Measurements from ENCODE around the gene KNG1. TPM values are rescaled to one million over a fixed set of nuclear protein-coding genes. Genes with fewer than 3 reads are reported as not detected.
A peak's percentile ranks its signal among the peaks of the same experiment; 100 is the strongest.

KNG1 gene
- total RNA-seq, 3 donors from 2014 or later: 0.48 TPM; not detected in 2

DNA sequence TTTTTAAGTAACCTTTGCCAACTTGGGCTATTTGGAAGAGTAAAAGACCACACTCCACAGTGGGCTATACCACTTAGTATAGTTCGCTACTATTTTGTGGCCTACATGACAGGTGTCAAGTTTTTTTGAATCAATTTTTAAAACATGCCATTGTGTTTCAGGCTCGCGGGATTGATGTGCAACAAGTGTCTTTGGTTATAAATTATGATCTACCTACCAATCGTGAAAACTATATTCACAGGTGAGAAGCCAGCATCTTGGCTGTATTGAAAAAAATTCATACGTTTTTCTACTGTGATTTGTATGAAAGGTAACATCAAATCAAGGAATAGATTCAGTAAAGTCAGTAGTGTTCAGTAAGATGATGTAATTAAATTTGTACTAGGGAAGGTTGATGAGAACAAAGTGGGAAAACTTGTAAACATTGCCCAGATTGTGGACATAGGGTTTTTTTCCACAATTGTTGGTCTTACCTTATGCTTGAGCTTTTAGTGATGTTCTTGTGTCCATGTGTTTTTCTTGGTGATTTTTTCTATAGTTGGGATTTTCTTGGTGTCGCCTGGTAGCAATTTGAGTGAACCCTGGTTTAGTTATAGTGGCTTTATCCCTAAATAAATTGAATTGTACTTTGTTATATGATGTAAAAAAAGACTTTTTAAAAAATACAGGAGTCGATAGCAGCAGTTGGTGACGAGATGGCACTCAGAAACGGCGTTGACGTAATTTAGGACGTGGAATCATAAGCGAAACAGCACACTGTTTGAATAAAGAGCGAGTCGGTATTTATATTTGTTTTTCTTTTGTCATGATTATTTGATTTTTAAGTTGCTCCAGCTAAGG, 70.7 kb downstream of the KNG1 start:
- peaks cover 7 to 12% of the 10 kb centered on the region in 2 donors for H3K4me1 ChIP-seq
- no peak for DNase-seq (ENCODE audit: low spot score in 2 of 2)
- peak overlapping the region in 1 of 3 donors; percentile 94 for H3K4me3 ChIP-seq
- TF ChIP-seq CTCF (IDR thresholded peaks at IDR 0.05) (no peak), POLR2AphosphoS5 (IDR thresholded peaks at IDR 0.05) (no peak), POLR2A (IDR thresholded peaks at IDR 0.05) (no peak)
- no peak overlapping the region for H3K27ac ChIP-seq
- intact Hi-C loops (cut with DNase I; ENCODE audit: low total_unique reads): no loop called here
- H3K27me3 ChIP-seq: no peaks in the 10 kb centered on the region
- H3K36me3 ChIP-seq: peaks cover 15% of the 10 kb centered on the region
- no peaks in the 10 kb centered on the region for H3K9me3 ChIP-seq

GRCh38 chr3:186788482-186789370, 71.6 kb downstream of the KNG1 start:
- no peak for DNase-seq (ENCODE audit: low spot score in 2 of 2)
- Histone ChIP-seq H3K27ac (no peak overlapping the region), H3K9me3 (no peaks in the 10 kb centered on the region), H3K4me1 (peaks cover 7 to 12% of the 10 kb centered on the region in 2 donors), H3K4me3 (no peak overlapping the region), H3K27me3 (no peaks in the 10 kb centered on the region), H3K36me3 (peaks cover 15% of the 10 kb centered on the region)
- intact Hi-C loops (cut with DNase I; ENCODE audit: low total_unique reads): no loop called here
- TF ChIP-seq POLR2A (IDR thresholded peaks at IDR 0.05): no peak
- no peak for TF ChIP-seq POLR2AphosphoS5 (IDR thresholded peaks at IDR 0.05)
- TF ChIP-seq CTCF (IDR thresholded peaks at IDR 0.05): no peak

DNA sequence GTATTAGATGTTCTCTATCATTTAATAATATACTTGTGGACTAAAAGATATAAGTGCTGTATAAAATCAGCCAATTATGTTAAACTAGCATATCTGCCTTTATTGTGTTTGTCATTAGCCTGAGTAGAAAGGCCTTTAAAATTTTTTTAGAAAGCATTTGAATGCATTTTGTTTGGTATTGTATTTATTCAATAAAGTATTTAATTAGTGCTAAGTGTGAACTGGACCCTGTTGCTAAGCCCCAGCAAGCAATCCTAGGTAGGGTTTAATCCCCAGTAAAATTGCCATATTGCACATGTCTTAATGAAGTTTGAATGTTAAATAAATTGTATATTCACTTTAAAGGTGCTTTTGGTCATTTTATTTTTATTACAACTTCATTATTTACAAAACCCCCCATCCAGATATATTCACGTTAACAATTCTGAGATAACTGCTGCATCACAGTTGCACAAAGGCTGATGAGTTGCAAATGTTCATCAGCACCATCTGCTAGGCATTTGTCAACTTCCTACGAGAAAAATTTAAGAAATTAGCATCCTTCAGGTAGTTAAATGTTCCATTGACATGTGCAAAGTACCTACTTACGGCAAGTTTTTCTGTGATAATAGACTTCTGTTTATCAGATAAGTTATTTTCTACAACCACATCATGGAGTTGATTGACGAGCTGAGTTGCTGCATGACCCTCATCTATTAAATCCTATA, 72.5 kb downstream of the KNG1 start:
- H3K36me3 ChIP-seq: peaks cover 15% of the 10 kb centered on the region
- TF ChIP-seq CTCF (IDR thresholded peaks at IDR 0.05): no peak
- no peak for TF ChIP-seq POLR2AphosphoS5 (IDR thresholded peaks at IDR 0.05)
- TF ChIP-seq POLR2A (IDR thresholded peaks at IDR 0.05): no peak
- no peak overlapping the region for H3K4me3 ChIP-seq
- H3K27me3 ChIP-seq: no peaks in the 10 kb centered on the region
- DNase-seq (ENCODE audit: low spot score in 2 of 2): no peak
- no peak overlapping the region for H3K27ac ChIP-seq
- peaks cover 7 to 12% of the 10 kb centered on the region in 2 donors for H3K4me1 ChIP-seq
- no peaks in the 10 kb centered on the region for H3K9me3 ChIP-seq
- intact Hi-C loops (cut with DNase I; ENCODE audit: low total_unique reads): no loop called here

- peaks cover 15% of the 10 kb centered on the region for H3K36me3 ChIP-seq
- H3K9me3 ChIP-seq: no peaks in the 10 kb centered on the region
- intact Hi-C loops (cut with DNase I; ENCODE audit: low total_unique reads): no loop called here
- H3K27ac ChIP-seq: no peak overlapping the region
- peaks cover 4 to 10% of the 10 kb centered on the region in 2 donors for H3K4me1 ChIP-seq
- no peak for DNase-seq (ENCODE audit: low spot score in 2 of 2)
- no peak overlapping the region for H3K4me3 ChIP-seq
- H3K27me3 ChIP-seq: no peaks in the 10 kb centered on the region
- no peak for TF ChIP-seq POLR2AphosphoS5 (IDR thresholded peaks at IDR 0.05)
- no peak for TF ChIP-seq CTCF (IDR thresholded peaks at IDR 0.05)
- no peak for TF ChIP-seq POLR2A (IDR thresholded peaks at IDR 0.05)
These were observed 73.3 kb downstream of the KNG1 start for GRCh38 chr3:186790261-186790981.

Other genes starting within 250 kb of the KNG1 start
- gene CRYGS, start 173.0 kb upstream of the KNG1 start, total RNA-seq: 1 to 10 TPM; 3.8 to 5.9 (median 4.2) TPM
- gene TBCCD1, start 150.0 kb upstream of the KNG1 start, total RNA-seq: 10 to 100 TPM; 15.0 to 19.6 (median 17.4) TPM
- gene DNAJB11, start 146.6 kb upstream of the KNG1 start, total RNA-seq: 10 to 100 TPM; 40.0 to 41.6 (median 41.6) TPM
- not detected for gene AHSG, start 104.3 kb upstream of the KNG1 start, total RNA-seq
- not detected for gene FETUB, start 77.0 kb upstream of the KNG1 start, total RNA-seq
- not detected for gene HRG, start 51.3 kb upstream of the KNG1 start, total RNA-seq
- gene EIF4A2, start 66.2 kb downstream of the KNG1 start, total RNA-seq: 100 to 1,000 TPM; 264 to 592 (median 493) TPM
- gene RFC4, start 89.1 kb downstream of the KNG1 start, total RNA-seq: 10 to 100 TPM in 2 of 3 donors, 1 to 10 TPM in 1; 8.5 to 14.5 (median 10.8) TPM
- 1,000 to 10,000 TPM in 1 of 3 donors, 100 to 1,000 TPM in 2; 137 to 2,151 (median 208) TPM for gene ADIPOQ, start 125.4 kb downstream of the KNG1 start, total RNA-seq
- gene ST6GAL1, start 213.2 kb downstream of the KNG1 start, total RNA-seq: 10 to 100 TPM; 28.5 to 79.6 (median 42.3) TPM